GM21723 (cell line): ENCODE results near the gene LNPEP.
"Not testable (repeated sequence)": the region's sequence is repeated elsewhere in the genome, so short reads cannot be mapped to it uniquely, and the experiment has no call there.

Source experiments
- ATAC-seq: cut with Tn5 transposase; IDR thresholded peaks from one replicate; pipeline ENCODE4 v1.9.1; 2021; ENCODE audit warnings: mild to moderate bottlenecking, moderate library complexity; ENCODE audit not compliant: unreplicated experiment

Gene LNPEP

GRCh38 chr5:97046270-97046982 is 110.5 kb downstream of the LNPEP start:
- ATAC-seq, result no peak

- no peak for ATAC-seq
These were observed 111.2 kb downstream of the LNPEP start for GRCh38 chr5:97047076-97047475.

- no peak for ATAC-seq
These were observed 113.3 kb downstream of the LNPEP start for GRCh38 chr5:97049175-97049574.

GRCh38 chr5:97056263-97056662 is 120.4 kb downstream of the LNPEP start:
- no peak for ATAC-seq

GRCh38 chr5:97062046-97062445 is 126.2 kb downstream of the LNPEP start:
- ATAC-seq, result no peak

GRCh38 chr5:97063251-97063650 is 127.4 kb downstream of the LNPEP start:
- ATAC-seq, result no peak

GRCh38 chr5:97065475-97065874 is 129.6 kb downstream of the LNPEP start:
- ATAC-seq, result no peak

- no peak for ATAC-seq
These were observed 131.5 kb downstream of the LNPEP start for GRCh38 chr5:97067296-97067850.

GRCh38 chr5:97070234-97070633 is 134.4 kb downstream of the LNPEP start:
- no peak for ATAC-seq

GRCh38 chr5:97071101-97071500 is 135.2 kb downstream of the LNPEP start:
- no peak for ATAC-seq

- ATAC-seq, result no peak
These were observed 136.1 kb downstream of the LNPEP start for GRCh38 chr5:97071993-97072392.

GRCh38 chr5:97072696-97073095 is 136.8 kb downstream of the LNPEP start:
- no peak for ATAC-seq

- ATAC-seq, result no peak
These were observed 137.5 kb downstream of the LNPEP start for GRCh38 chr5:97073420-97073819.

GRCh38 chr5:97074859-97075489 is 139.1 kb downstream of the LNPEP start:
- ATAC-seq, result no peak

- no peak for ATAC-seq
These were observed 139.8 kb downstream of the LNPEP start for GRCh38 chr5:97075649-97076048.

- no peak for ATAC-seq
These were observed 140.2 kb downstream of the LNPEP start for GRCh38 chr5:97076098-97076497.

- ATAC-seq, result no peak
These were observed 141.4 kb downstream of the LNPEP start for GRCh38 chr5:97077246-97077645.

- no peak for ATAC-seq
These were observed 143.3 kb downstream of the LNPEP start for GRCh38 chr5:97078958-97079743.

- not testable (repeated sequence) for ATAC-seq
These were observed 149.0 kb downstream of the LNPEP start for GRCh38 chr5:97084782-97085458.

- ATAC-seq, result no peak
These were observed 149.7 kb downstream of the LNPEP start for GRCh38 chr5:97085459-97086181.
